GM19240 (cell line): ENCODE results near the gene NRXN3.
A peak's percentile ranks its signal among the peaks of the same experiment; 100 is the strongest.
"Not testable (repeated sequence)": the region's sequence is repeated elsewhere in the genome, so short reads cannot be mapped to it uniquely, and the experiment has no call there.

Experiments used
- DNase-seq: peaks from one replicate; pipeline ENCODE4 v3.0.0; 2011; ENCODE audit warnings: low spot score; ENCODE audit not compliant: insufficient read length

Gene NRXN3

GRCh38 chr14:78403278-78403815, 233.2 kb downstream of the NRXN3 start:
- no peak for DNase-seq

GRCh38 chr14:78405079-78405856, 235.1 kb downstream of the NRXN3 start:
- DNase-seq = no peak

- DNase-seq = no peak
These were observed 242.3 kb downstream of the NRXN3 start for GRCh38 chr14:78412475-78412874.

GRCh38 chr14:78414172-78414571, 244.0 kb downstream of the NRXN3 start:
- DNase-seq = no peak

- no peak for DNase-seq
These were observed 247.4 kb downstream of the NRXN3 start for GRCh38 chr14:78417532-78417931.

- no peak for DNase-seq
These were observed 254.1 kb downstream of the NRXN3 start for GRCh38 chr14:78424311-78424710.

- no peak for DNase-seq
These were observed 255.2 kb downstream of the NRXN3 start for GRCh38 chr14:78425330-78425729.

GRCh38 chr14:78425782-78426181, 255.6 kb downstream of the NRXN3 start:
- no peak for DNase-seq

GRCh38 chr14:78432046-78432445, 261.9 kb downstream of the NRXN3 start:
- no peak for DNase-seq

- DNase-seq = not testable (repeated sequence)
These were observed 267.3 kb downstream of the NRXN3 start for GRCh38 chr14:78437448-78437847.

GRCh38 chr14:78440356-78440894, 270.3 kb downstream of the NRXN3 start:
- DNase-seq = no peak

- no peak for DNase-seq
These were observed 273.7 kb downstream of the NRXN3 start for GRCh38 chr14:78443834-78444233.

GRCh38 chr14:78445275-78445674, 275.1 kb downstream of the NRXN3 start:
- DNase-seq = no peak

- no peak for DNase-seq
These were observed 276.6 kb downstream of the NRXN3 start for GRCh38 chr14:78446807-78447206.

- DNase-seq = peak; percentile 24
These were observed 278.3 kb downstream of the NRXN3 start for GRCh38 chr14:78448164-78449094.

- no peak for DNase-seq
These were observed 280.6 kb downstream of the NRXN3 start for GRCh38 chr14:78450669-78451318.

GRCh38 chr14:78451319-78451695, 281.1 kb downstream of the NRXN3 start:
- no peak for DNase-seq

GRCh38 chr14:78455896-78456435, 285.8 kb downstream of the NRXN3 start:
- no peak for DNase-seq

- DNase-seq = no peak
These were observed 299.8 kb downstream of the NRXN3 start for GRCh38 chr14:78469947-78470346.

GRCh38 chr14:78479127-78479780, 309.1 kb downstream of the NRXN3 start:
- DNase-seq = no peak

- DNase-seq = no peak
These were observed 313.9 kb downstream of the NRXN3 start for GRCh38 chr14:78484028-78484427.
